ENCODE measurements around the gene SEMA4G. TPM values are rescaled to one million over a fixed set of nuclear protein-coding genes. Genes with fewer than 3 reads are reported as not detected.

Gene SEMA4G
- total and polyA plus RNA-seq, 2 of the 13 experiments (the other 11 are each of a cell fraction or from before 2014, with no cell fraction given) = 46.2 to 207 TPM

DNA sequence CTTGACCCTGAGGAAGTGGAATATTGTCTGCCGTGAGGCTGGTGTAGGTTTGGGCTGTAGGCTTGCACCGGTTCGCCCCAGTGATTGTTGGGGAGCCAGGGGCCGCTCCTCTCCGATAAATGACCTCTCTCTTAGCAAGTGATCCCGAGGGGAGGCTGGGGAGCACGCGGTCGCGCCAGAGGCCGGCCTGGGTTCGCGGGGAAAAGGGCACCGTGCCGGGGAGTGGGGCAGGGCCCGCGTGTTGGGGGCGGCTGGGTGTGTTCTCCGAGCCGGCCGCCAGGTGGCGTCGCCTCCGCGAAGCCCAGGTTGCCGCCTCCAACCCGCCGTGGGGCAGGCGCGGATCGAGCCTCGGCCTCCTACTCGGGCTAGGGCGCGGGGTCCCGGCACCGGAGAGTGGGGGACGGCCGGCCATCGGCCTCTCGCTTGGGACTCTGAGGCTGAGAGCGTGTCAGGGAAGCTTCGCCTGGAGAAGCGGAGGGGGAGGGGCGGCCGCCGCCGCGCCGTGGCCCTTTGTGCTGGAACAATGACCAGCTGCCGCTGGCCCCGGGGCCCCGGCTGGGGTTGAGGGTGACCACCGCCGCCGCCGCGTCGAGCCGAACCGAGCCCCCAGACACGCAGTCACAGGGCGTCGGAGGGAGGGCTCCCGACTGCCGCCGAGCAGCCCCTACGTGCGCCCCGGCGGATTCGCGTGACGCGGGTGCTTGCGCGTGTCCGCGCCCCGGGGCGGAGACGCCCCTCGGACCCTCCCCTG, 29.9 kb downstream of the SEMA4G start (continued):
- TF ChIP-seq, protein P1, sequence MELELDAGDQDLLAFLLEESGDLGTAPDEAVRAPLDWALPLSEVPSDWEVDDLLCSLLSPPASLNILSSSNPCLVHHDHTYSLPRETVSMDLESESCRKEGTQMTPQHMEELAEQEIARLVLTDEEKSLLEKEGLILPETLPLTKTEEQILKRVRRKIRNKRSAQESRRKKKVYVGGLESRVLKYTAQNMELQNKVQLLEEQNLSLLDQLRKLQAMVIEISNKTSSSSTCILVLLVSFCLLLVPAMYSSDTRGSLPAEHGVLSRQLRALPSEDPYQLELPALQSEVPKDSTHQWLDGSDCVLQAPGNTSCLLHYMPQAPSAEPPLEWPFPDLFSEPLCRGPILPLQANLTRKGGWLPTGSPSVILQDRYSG (CRISPR knock-in tag; IDR thresholded peaks at IDR 0.05) = no peak
- no peak for TF ChIP-seq KLF13 (CRISPR knock-in tag; IDR thresholded peaks at IDR 0.05)
- TF ChIP-seq JDP2 (CRISPR knock-in tag; IDR thresholded peaks at IDR 0.05; ENCODE audit: borderline replicate concordance) = no peak
- TF ChIP-seq LCORL (IDR thresholded peaks at IDR 0.05) = no peak
- TF ChIP-seq LCORL (CRISPR knock-in tag; IDR thresholded peaks at IDR 0.05) = peak; percentile 40
- TF ChIP-seq, protein P2, sequence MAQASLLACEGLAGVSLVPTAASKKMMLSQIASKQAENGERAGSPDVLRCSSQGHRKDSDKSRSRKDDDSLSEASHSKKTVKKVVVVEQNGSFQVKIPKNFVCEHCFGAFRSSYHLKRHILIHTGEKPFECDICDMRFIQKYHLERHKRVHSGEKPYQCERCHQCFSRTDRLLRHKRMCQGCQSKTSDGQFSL (CRISPR knock-in tag; IDR thresholded peaks at IDR 0.05) = no peak; the same call in none of the 2 replicates
- TF ChIP-seq ARNTL (CRISPR knock-in tag; IDR thresholded peaks at IDR 0.05) = peak; percentile 79; the same call in 1 of the 2 replicates
- peak; percentile 71; the same call in 1 of the 2 replicates for TF ChIP-seq ZNF235 (CRISPR knock-in tag; IDR thresholded peaks at IDR 0.05; ENCODE audit: borderline replicate concordance)
- TF ChIP-seq ZNF792 (CRISPR knock-in tag; IDR thresholded peaks at IDR 0.05) = 0 out of 2 replicates have a peak, but pooled peaks have one; percentile 31
- TF ChIP-seq YEATS2 (CRISPR knock-in tag; IDR thresholded peaks at IDR 0.05; ENCODE audit: borderline replicate concordance) = no peak
- 0 out of 2 replicates have a peak, but pooled peaks have one; percentile 86 for TF ChIP-seq EEA1 (CRISPR knock-in tag; IDR thresholded peaks at IDR 0.05; ENCODE audit: borderline replicate concordance)
- TF ChIP-seq MEIS2 (CRISPR knock-in tag; IDR thresholded peaks at IDR 0.05) = 0 out of 2 replicates have a peak, but pooled peaks have one; percentile 22
- TF ChIP-seq MAFG (CRISPR knock-in tag; IDR thresholded peaks at IDR 0.05) = no peak
- TF ChIP-seq ZFY (CRISPR knock-in tag; IDR thresholded peaks at IDR 0.05) = peak; percentile 72
- no peak for TF ChIP-seq RARG (CRISPR knock-in tag; IDR thresholded peaks at IDR 0.05; ENCODE audit: low read depth)
- TF ChIP-seq, protein P3, sequence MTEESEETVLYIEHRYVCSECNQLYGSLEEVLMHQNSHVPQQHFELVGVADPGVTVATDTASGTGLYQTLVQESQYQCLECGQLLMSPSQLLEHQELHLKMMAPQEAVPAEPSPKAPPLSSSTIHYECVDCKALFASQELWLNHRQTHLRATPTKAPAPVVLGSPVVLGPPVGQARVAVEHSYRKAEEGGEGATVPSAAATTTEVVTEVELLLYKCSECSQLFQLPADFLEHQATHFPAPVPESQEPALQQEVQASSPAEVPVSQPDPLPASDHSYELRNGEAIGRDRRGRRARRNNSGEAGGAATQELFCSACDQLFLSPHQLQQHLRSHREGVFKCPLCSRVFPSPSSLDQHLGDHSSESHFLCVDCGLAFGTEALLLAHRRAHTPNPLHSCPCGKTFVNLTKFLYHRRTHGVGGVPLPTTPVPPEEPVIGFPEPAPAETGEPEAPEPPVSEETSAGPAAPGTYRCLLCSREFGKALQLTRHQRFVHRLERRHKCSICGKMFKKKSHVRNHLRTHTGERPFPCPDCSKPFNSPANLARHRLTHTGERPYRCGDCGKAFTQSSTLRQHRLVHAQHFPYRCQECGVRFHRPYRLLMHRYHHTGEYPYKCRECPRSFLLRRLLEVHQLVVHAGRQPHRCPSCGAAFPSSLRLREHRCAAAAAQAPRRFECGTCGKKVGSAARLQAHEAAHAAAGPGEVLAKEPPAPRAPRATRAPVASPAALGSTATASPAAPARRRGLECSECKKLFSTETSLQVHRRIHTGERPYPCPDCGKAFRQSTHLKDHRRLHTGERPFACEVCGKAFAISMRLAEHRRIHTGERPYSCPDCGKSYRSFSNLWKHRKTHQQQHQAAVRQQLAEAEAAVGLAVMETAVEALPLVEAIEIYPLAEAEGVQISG (CRISPR knock-in tag; IDR thresholded peaks at IDR 0.05) = peak; percentile 42; the same call in 1 of the 2 replicates
- no peak for TF ChIP-seq MTA3 (CRISPR knock-in tag; IDR thresholded peaks at IDR 0.05)
- peak; percentile 54; the same call in 1 of the 2 replicates for TF ChIP-seq KAT8 (CRISPR knock-in tag; IDR thresholded peaks at IDR 0.05)
- TF ChIP-seq ZFP41 (CRISPR knock-in tag; IDR thresholded peaks at IDR 0.05; ENCODE audit: borderline replicate concordance) = no peak
- no peak for TF ChIP-seq ZKSCAN8 (CRISPR knock-in tag; IDR thresholded peaks at IDR 0.05; ENCODE audit: borderline replicate concordance)
- TF ChIP-seq ZSCAN20 (CRISPR knock-in tag; IDR thresholded peaks at IDR 0.05; ENCODE audit: borderline replicate concordance) = 0 out of 2 replicates have a peak, but pooled peaks have one; percentile 42
- TF ChIP-seq, protein P4, sequence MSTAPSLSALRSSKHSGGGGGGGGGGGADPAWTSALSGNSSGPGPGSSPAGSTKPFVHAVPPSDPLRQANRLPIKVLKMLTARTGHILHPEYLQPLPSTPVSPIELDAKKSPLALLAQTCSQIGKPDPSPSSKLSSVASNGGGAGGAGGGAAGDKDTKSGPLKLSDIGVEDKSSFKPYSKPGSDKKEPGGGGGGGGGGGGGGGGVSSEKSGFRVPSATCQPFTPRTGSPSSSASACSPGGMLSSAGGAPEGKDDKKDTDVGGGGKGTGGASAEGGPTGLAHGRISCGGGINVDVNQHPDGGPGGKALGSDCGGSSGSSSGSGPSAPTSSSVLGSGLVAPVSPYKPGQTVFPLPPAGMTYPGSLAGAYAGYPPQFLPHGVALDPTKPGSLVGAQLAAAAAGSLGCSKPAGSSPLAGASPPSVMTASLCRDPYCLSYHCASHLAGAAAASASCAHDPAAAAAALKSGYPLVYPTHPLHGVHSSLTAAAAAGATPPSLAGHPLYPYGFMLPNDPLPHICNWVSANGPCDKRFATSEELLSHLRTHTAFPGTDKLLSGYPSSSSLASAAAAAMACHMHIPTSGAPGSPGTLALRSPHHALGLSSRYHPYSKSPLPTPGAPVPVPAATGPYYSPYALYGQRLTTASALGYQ (CRISPR knock-in tag; IDR thresholded peaks at IDR 0.05) = no peak
- TF ChIP-seq ZNF83 (CRISPR knock-in tag; IDR thresholded peaks at IDR 0.05; ENCODE audit: borderline replicate concordance) = 0 out of 2 replicates have a peak, but pooled peaks have one; percentile 18
- TF ChIP-seq NAIF1 (CRISPR knock-in tag; IDR thresholded peaks at IDR 0.05; ENCODE audit: borderline replicate concordance) = no peak
- peak; percentile 80; the same call in 1 of the 2 replicates for TF ChIP-seq ZNF556 (CRISPR knock-in tag; IDR thresholded peaks at IDR 0.05; ENCODE audit: borderline replicate concordance)
